GM21423 (cell line): ENCODE data around the gene NLRP8.
"Not testable (repeated sequence)": the region's sequence is repeated elsewhere in the genome, so short reads cannot be mapped to it uniquely, and the experiment has no call there.

ENCODE experiments used
- ATAC-seq: cut with Tn5 transposase; IDR thresholded peaks from one replicate; pipeline ENCODE4 v1.9.1; 2021; ENCODE audit warnings: mild to moderate bottlenecking, moderate library complexity; ENCODE audit not compliant: unreplicated experiment

Gene NLRP8

GRCh38 chr19:55947532-55947931, at the start of gene NLRP8:
Gene NLRP8 (plus strand): TSS chr19:55947832.
- no peak for ATAC-seq

GRCh38 chr19:55898911-55899310, 48.7 kb upstream of the NLRP8 start:
- ATAC-seq: no peak

- no peak for ATAC-seq
These were observed 46.1 kb upstream of the NLRP8 start for GRCh38 chr19:55901369-55902079.

- no peak for ATAC-seq
These were observed 45.4 kb upstream of the NLRP8 start for GRCh38 chr19:55902080-55902751.

- no peak for ATAC-seq
These were observed 40.3 kb upstream of the NLRP8 start for GRCh38 chr19:55907286-55907685.

GRCh38 chr19:55907746-55908145, 39.9 kb upstream of the NLRP8 start:
- no peak for ATAC-seq

GRCh38 chr19:55909801-55910200, 37.8 kb upstream of the NLRP8 start:
- no peak for ATAC-seq

- no peak for ATAC-seq
These were observed 34.7 kb upstream of the NLRP8 start for GRCh38 chr19:55912916-55913315.

GRCh38 chr19:55913643-55914268, 33.9 kb upstream of the NLRP8 start:
- ATAC-seq: no peak

- no peak for ATAC-seq
These were observed 24.1 kb upstream of the NLRP8 start for GRCh38 chr19:55923556-55923955.

- no peak for ATAC-seq
These were observed 19.6 kb upstream of the NLRP8 start for GRCh38 chr19:55927991-55928390.

GRCh38 chr19:55929258-55929657, 18.4 kb upstream of the NLRP8 start:
- not testable (repeated sequence) for ATAC-seq

GRCh38 chr19:55930996-55931515, 16.6 kb upstream of the NLRP8 start:
- ATAC-seq: no peak

- no peak for ATAC-seq
These were observed 15.7 kb upstream of the NLRP8 start, which contains the start of gene NLRP13 for GRCh38 chr19:55931936-55932386. Gene NLRP13 (minus strand): TSS chr19:55932336. CDS start chr19:55932311, 25 bp downstream.

GRCh38 chr19:55935206-55935605, 12.4 kb upstream of the NLRP8 start:
- ATAC-seq: no peak

GRCh38 chr19:55939206-55939605, 8.4 kb upstream of the NLRP8 start:
- no peak for ATAC-seq

- ATAC-seq: no peak
These were observed 7.3 kb upstream of the NLRP8 start for GRCh38 chr19:55940306-55940705.

GRCh38 chr19:55950566-55950965, 2.9 kb downstream of the NLRP8 start:
- ATAC-seq: not testable (repeated sequence)

- ATAC-seq: no peak
These were observed 8.8 kb downstream of the NLRP8 start for GRCh38 chr19:55956431-55956830.

- no peak for ATAC-seq
These were observed 10.7 kb downstream of the NLRP8 start for GRCh38 chr19:55958356-55958755.

GRCh38 chr19:55959996-55960675, 12.5 kb downstream of the NLRP8 start:
- no peak for ATAC-seq
